ENCODE results near the gene ADGRF4.

- TF ChIP-seq CTCF (IDR thresholded peaks at IDR 0.05) (no peak), EZH2 (IDR thresholded peaks at IDR 0.05; ENCODE audit: borderline replicate concordance, insufficient read depth, low read depth, low read length, poor library complexity, severe bottlenecking) (no peak)
Measured at GRCh38 chr6:47734831-47735481, 36.6 kb downstream of the ADGRF4 start.
